Liver (tissue), 3 donors: Measurements from ENCODE around the gene ZC3H18.

Source experiments
- CTCF ChIP-seq: fragments of 150-350 bp; IDR thresholded peaks from 2 replicates; pipeline ENCODE4 v1.5.1; 2017; ENCODE audit warnings: improper control_type of control experiment, low read depth, low read length; ENCODE audit not compliant: missing input control
- EGR1 ChIP-seq, 2 donors: IDR thresholded peaks; 2 replicates each; pipeline ENCODE4 v1.6.1; 2016 to 2018; ENCODE audit warnings: antibody characterized with exemption in 2 of 2, low read depth in 2 of 2
- FOXA1 ChIP-seq: IDR thresholded peaks from 2 replicates; pipeline ENCODE4 v1.6.1; 2016; ENCODE audit warnings: antibody characterized with exemption
- RAD21 ChIP-seq, 2 donors: IDR thresholded peaks; 2 replicates each; pipeline ENCODE4 v1.6.1; 2016; ENCODE audit warnings: antibody characterized with exemption in 2 of 2, mild to moderate bottlenecking in 2 of 2
- RXRA ChIP-seq, 2 donors: IDR thresholded peaks; 2 replicates each; pipeline ENCODE4 v1.6.1; 2017 to 2018; ENCODE audit warnings: antibody characterized with exemption in 2 of 2, mild to moderate bottlenecking in 1 of 2
- YY1 ChIP-seq: IDR thresholded peaks from 2 replicates; pipeline ENCODE4 v1.6.1; 2016; ENCODE audit warnings: antibody characterized with exemption, mild to moderate bottlenecking
- donor health status: healthy.
- donor health status: healthy.

- no peak for TF ChIP-seq RXRA (IDR thresholded peaks at IDR 0.05)
- TF ChIP-seq CTCF: no peak
- TF ChIP-seq RAD21 (IDR thresholded peaks at IDR 0.05): no peak
- no peak for TF ChIP-seq FOXA1
- no peak for TF ChIP-seq YY1
- no peak for TF ChIP-seq EGR1 (IDR thresholded peaks at IDR 0.05; ENCODE audit: low read depth in 2 of 2)
Measured at GRCh38 chr16:88585927-88586581, 15.9 kb downstream of the ZC3H18 start.
